ENCODE results near the gene RAB10.

GRCh38 chr2:26177122-26177521 lies 143.2 kb downstream of the RAB10 start:
- TF ChIP-seq EZH2 (IDR thresholded peaks at IDR 0.05; ENCODE audit: low read length, unreplicated experiment) (no peak), CTCF (conservative IDR thresholded peaks at IDR 0.05; ENCODE audit: low read depth, low read length) (no peak), EZH2phosphoT487 (IDR thresholded peaks at IDR 0.05; ENCODE audit: borderline replicate concordance, low read length) (no peak)
